IPS-18c (cell line): ENCODE results near the gene ATP6AP1.

Experiments used
- H3K4me3 ChIP-seq: 2 replicates; pipeline ENCODE4 v1.7.0; 2013; ENCODE audit warnings: low read depth, mild to moderate bottlenecking, low read length, moderate library complexity; ENCODE audit not compliant: insufficient read depth
- H3K9me3 ChIP-seq: one replicate; pipeline ENCODE4 v1.6.1; 2013; ENCODE audit warnings: mild to moderate bottlenecking, low read length, moderate library complexity; ENCODE audit not compliant: control insufficient read depth, insufficient read depth

The ATP6AP1 gene

DNA sequence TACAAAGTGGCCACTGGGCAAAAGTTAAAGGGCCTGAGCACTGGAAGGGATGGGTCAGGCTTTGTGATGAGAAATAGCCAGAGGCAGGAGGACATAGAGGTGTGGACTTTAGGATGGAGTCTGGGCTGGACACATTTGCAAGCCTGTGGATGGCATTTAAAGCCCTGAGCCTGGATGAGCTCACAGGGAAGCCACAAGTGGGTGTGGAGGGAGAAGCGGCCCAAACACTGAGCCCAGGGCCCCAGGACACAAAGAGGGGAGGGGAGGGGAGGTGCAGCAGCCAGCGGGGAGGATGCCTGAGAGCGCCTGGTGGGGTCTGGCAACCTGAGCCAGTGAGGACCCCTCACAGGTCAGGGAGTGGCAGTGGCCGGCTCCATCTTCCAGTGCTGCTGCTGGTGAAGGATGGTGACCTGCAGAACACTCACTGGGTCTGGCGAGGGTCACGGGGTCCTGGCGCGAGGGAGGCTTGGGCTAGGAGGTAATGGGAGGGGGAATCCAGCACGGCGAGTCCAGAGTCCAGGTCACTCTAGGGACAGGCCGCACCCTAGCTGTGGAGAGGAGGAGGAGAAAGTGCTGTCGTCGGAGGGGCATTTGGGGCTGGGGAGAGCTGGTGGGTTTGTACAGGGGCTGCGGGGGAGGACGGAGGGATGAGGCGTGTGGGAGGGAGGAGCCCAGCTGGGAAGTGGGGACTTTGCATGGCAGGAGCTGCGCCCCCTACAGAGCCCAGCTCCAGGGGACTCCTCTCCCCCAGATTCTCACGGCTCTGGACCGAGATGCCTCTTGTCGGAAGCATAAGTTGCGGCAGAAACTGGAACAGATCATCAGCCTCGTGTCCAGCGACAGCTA lies 43.6 kb downstream of the ATP6AP1 start:
- Histone ChIP-seq H3K9me3 (peaks cover 15% of the 10 kb centered on the region), H3K4me3 (no peak overlapping the region)

DNA sequence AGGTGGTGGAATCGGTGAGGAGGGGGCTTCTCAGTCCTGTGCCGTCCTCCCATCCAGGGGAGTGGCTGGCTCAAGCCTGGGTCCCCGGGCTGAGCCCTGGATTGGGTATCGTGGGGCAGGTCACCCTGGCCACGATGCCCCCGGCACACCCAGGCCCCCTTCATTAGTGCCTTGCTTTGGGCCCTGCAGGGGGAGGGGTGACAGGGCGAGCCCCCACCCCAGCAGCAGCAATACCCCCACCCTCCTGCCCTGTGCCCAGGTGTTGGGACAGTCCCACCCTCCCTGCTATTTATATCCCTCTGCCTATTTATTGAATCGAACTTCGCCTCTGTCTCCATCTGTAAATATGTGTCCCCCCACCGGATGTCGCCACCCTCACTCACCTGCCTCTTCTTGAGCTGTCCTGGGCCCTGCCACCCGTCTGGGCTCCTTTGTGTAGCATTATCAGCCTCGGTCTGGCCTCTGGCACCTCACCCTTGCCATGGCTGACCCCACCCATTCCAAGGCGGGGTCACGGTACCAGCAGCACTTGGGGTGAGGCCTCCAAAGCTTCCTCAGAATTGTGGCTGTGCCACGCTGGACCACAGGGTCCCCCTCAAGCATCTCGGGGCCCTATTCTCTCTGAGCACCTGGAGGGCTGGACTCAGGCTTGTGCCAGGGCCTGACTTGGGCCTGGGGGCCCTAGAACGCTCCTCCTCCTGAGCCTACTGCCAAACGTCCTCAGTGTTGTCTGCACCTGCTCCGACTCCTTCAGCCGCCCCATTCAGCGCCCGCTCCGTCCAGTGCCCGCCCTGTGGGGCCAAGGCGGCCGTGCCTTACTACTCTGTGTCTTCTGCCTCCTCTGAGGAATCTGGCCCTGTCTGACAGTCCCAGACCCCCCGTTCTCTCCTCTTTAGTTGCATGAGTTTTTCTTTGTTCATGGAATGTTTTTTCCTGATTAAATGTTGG lies 44.5 kb downstream of the ATP6AP1 start:
- H3K9me3 ChIP-seq = peaks cover 13% of the 10 kb centered on the region
- no peak overlapping the region for H3K4me3 ChIP-seq

DNA sequence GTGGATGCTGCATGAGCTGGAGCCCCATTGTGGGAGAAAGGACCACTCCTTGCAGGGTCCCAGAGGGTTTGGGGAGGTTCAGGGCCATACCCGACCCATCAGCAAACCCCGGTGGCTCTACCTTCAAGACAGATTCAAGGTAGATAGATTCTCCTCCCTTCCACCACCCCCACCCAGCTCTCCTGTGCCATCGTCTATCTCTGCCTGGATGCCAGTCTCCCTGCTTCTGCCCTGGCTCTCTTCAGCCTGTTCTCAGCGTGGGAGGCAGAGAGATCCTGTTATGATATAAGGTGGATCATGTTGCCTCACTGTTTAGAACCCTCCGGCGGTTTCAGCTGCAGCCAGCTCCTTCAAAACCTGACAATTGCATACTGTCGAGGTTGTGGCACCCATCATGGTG lies 45.2 kb downstream of the ATP6AP1 start:
- no peak overlapping the region for H3K4me3 ChIP-seq
- peaks cover 12% of the 10 kb centered on the region for H3K9me3 ChIP-seq

DNA sequence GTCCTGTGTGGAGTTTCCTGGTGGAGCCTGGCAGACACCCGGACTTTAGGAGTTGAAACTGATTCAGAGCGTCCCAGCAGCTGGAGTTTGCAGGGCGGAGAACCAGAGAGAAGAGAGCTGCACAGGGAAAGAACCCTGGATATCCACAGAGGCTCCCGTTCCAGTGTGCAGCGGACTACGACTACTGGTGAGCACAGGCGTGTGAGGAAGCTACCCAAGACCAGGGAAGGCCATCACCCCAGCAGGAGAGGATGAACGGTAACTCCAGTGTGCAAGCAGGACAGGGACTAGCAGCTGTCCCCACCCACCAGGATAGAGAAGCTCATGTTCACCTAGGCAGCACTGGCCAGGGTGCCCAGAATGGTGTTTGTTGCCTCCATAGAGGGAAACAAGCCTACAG lies 48.3 kb downstream of the ATP6AP1 start:
- H3K9me3 ChIP-seq = peaks cover 15% of the 10 kb centered on the region
- no peak overlapping the region for H3K4me3 ChIP-seq

DNA sequence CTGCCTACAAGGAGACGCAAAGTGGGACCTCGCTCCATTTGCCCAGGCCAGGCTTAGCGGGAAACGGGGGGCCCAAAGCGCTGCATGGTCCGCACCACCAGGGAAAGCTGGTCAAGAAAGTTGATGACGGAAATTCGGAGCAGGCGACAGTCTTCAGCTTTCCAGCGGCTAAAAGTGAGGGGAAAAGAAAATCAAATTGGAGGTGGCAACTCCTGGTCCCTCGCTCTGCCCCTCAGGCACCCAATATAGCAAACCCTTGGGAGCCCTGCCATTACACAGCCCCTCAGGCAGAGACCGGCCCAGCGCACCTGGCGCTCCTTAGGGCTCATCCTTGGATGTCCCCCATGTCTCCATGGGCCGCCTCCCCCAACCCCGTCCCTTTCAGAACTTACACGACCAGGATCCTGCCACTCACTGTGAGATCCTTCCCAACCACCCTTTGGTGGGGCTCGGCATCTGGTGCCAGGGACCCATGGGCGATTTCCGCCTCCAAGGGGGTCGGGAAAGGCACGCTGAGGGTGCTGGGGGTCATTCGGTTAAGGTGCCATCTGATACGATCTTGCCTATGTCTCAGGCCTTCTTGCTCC lies 49.5 kb downstream of the ATP6AP1 start:
- peaks cover 15% of the 10 kb centered on the region for H3K9me3 ChIP-seq

DNA sequence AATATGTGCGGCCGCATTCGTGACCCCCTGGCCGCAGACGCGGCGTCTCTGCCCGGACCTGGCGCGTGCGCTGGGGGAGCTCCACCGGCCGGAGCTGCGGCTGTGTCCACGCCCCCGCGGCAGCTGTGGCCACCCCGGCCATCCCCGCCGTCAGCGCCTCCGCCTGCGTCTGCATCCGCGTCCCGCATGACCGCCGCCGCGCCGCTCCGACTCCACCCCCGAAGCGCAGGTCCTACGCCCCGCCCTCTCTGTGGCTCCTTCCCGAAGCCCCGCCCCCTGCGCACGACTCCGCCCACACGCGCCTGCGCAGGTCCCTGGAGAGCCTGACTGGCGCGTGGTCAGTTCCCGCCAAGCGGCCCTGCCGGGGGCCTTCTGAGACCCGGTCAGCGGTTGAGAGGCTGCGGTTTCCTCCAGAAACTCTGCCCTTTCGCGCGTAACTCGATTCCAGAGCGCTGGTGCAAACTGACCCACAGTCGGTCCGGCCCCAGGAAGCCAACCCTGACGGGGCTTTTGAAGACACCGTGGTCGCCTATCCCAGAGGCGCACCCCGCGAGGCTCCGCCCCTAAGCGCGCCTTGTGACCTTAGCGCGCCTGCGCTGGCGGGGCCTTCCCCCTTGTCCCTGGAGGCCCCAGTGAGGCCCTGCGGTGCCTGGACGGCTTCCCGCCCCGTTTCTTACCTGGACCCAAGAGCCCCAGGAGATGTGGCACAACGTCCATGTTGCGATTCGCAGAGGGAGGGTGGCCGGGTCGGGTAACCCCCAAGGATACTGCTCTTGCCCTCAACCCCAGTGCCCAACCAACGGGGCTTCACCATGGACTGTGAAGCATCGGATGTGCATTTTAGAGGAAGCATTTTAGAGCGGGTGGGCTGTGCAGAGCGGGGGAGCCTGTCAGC lies 50.5 kb downstream of the ATP6AP1 start, which contains the start of gene LAGE3:
Gene LAGE3 (minus strand): TSS at position 554 of the 895 bp plus-strand sequence. CDS start 366 bp downstream, at position 188.
- Histone ChIP-seq H3K9me3 (peaks cover 9% of the 10 kb centered on the region), H3K4me3 (peak within 1 kb of the TSS; percentile 49)

More for the DNA sequence above, 49.5 kb downstream of the ATP6AP1 start:
- H3K4me3 ChIP-seq = peak overlapping the region; percentile 49

DNA sequence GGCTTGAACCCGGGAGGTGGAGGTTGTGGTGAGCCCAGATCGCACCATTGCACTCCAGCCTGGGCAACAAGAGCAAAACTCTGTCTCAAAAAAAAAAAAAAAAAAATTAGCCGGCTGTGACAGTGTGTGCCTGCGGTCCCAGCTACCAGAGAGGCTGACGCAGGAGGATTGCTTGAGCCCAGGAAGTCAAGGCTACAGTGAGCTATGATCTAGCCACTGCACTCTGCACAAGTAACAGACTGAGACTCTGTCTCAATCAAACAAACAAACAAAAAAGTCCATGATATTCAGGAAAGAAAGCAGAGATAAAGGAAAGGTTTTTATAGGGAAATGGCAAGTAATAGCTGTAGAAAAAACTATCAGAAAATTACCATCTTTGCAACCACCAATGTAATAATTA lies 52.7 kb downstream of the ATP6AP1 start:
- Histone ChIP-seq H3K4me3 (no peak overlapping the region), H3K9me3 (peaks cover 13% of the 10 kb centered on the region)

DNA sequence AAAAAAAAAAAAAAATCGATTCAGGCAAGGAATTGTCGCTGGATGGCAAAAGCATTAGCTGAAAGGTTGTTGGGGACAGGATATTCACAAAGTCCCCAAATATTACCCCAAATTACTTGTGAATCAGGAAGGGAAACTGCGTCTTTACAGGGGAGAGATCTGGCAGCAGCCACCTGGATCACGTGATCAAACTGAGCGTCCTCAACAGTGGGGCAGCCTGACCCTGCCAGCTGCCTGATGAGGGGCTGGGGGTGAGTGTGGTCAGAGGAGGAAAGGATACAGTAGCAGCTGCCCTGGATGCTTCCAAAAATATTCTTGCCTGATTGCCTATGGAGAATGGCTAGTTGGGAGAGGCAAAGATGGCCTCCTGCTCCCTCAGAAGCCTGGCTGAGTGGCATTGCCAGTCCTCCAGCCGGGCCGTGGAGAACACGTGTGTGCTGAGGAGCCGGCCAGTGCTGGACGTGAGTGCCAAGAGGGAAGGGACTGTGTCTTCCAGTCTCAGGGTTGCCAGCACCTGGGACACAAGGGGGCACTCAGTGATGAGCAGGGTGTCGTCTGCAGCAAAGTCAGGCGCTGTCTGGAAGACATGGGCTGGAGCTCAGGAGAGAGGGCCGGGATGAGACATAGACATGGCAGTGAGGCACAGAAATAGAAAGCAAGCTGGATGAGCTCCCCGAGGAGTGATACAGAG lies 53.6 kb downstream of the ATP6AP1 start:
- H3K4me3 ChIP-seq = no peak overlapping the region

DNA sequence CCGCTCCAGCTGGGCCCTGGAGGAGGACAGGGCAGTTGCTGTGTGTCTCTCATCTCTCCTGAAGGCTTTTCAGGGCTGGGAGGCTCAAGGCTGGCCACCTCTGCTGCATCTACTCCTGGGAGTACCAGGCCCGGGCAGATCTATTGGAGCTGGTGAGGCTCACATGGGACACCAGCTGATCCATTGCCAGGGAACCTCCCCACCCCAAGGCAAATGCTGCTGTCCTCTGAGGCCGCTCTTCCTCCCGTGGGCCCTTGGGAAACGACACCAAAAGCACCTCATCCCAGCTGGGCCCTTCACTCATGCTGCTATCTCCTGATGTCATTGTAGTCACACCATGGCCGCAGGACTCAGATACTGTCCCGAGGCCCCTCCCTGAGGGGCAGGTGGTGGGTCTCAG lies 54.3 kb downstream of the ATP6AP1 start:
- Histone ChIP-seq H3K9me3 (peaks cover 16% of the 10 kb centered on the region), H3K4me3 (no peak overlapping the region)

More for the DNA sequence above, 53.6 kb downstream of the ATP6AP1 start:
- peaks cover 14% of the 10 kb centered on the region for H3K9me3 ChIP-seq

DNA sequence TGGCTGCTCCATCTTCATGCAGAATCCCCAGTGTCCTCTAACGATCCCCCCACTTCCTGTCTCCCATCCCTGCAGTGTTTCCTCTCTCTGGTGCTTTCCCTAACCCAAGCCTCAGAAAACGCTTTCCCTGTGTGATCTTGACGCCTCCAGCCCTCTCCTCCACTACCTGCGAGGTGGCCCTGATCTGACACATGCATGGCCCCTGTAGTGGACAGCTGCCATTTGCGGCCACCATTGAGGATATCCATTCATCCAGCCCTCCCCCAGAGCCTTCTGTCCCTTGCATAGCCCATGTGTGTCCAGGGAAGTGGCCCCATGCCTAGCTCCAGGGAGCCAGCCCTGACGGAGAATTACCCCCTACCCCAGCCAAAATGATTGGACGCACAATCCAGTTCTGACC lies 54.8 kb downstream of the ATP6AP1 start:
- Histone ChIP-seq H3K4me3 (no peak overlapping the region), H3K9me3 (peaks cover 18% of the 10 kb centered on the region)

DNA sequence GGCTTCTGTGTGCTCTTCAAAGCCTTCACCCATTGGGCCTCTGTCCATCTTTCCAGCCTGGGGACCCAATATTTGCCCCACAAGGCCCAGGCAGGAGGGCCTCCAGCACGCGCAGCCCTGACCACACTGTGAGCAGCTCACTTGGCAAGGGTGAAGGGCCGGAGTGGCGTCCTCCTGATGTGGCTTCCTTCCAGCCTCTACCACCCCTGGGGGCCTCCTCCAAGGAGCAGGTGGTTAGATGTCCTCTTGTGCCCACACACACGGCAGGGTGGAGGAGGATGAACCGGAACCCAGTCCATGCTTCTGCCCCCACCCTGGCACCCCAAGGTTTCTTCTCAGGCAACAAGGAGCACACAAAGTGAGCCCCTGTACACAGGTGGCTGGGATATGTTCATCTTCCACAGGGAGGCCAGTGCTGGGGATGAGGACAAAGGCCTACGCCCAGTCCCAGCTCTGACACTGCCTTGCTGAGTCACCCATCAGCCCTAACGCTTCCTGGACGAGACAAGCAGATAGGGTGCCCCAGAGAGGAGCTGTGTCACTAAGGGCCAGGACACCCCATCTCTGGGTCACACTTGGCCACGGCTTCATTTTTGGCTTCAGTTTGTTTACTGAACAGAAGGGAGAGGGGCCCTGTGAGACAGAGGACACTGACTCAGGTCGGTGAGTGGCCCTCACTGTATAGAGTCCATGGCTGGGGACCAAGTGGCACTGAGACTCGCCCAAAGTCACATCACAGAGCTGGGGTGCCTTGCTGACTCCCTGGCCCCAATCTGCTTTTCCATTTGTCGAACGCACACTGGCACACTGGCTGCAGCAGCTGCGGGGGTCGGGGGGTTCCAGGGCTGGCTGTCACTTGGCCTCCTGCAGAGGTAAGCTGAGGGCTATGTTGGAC lies 56.0 kb downstream of the ATP6AP1 start:
- H3K4me3 ChIP-seq = no peak overlapping the region; the same call in 1 of the 2 replicates
- peaks cover 16% of the 10 kb centered on the region for H3K9me3 ChIP-seq

DNA sequence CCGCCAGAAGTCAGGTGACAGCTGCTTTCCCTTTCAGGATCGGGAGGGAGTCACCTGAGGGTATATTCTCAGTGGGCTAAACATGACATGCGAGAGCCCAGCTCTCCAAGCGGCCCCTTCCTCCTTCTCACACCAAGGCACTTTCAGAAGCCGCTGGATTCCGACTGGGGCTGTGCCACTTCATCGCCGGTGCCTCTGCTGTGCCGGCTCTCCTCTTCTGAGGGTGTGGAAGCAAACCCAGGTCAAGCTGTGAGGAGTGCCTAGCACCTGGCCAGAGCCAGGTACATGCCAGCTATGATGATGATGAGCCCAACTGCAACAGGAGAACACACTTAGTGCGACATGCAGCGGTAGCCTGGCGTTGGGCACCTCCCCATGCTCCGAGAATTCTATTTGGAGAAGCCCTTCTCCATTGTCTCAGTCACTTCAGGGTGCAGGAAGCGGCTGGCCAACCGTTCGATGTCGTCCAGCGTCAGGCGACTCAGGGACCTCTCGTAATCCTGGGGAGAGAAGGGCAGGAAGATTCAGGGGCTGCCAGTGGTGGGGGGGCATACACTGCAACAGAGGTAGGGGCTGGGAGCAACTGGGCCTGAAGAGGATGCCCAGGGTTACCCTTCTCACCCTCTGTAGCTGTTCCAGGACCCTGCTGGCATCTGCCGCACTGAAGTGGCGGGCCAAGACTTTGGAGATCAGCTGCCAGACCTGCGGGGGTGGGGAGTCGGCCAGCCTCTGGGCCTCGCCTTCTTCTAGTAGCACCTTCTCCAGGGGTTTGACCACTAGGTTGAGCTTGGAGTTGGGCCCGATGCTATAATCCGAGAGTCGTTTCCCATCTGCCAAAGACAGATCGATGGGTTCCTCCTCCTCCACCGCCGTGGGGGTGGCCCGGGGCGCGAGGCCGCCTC lies 56.9 kb downstream of the ATP6AP1 start:
- Histone ChIP-seq H3K4me3 (peak overlapping the region; percentile 44), H3K9me3 (peaks cover 16% of the 10 kb centered on the region)

DNA sequence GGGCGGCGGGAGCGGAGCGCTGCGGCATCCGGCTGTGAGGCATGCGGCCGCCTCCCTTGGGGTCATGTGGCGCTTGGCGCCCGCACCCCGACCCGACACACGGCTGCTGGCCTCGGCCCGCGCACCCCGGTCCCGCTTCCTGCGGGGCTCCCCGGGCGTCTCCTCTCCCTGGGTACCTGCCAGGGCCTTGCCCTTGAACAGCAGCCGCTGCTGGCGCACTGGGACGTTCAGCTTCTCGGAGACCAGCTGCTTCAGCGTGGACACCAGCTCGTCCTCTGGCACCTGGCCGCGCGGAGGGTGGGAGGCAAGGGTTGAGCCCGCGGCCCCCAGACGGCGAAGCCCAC lies 57.5 kb downstream of the ATP6AP1 start:
- Histone ChIP-seq H3K4me3 (peak overlapping the region; percentile 44), H3K9me3 (peaks cover 18% of the 10 kb centered on the region)
